ENCODE results near the gene ZNF891.

Gene ZNF891

GRCh38 chr12:133130038-133130807 is at the start of gene ZNF891, which contains the start of gene ZNF10:
Gene ZNF891 (minus strand): TSS chr12:133130274. CDS start chr12:133121918, 8,356 bp downstream.
Gene ZNF10 (plus strand): TSS chr12:133130627. CDS start chr12:133144493, 13,866 bp downstream.
- no peak for TF ChIP-seq CTCF (IDR thresholded peaks at IDR 0.05; ENCODE audit: insufficient read depth, low read length, missing control alignments)
- ChIA-PET CTCF (interaction anchor here (0.7 kb wide), 1 partner anchor 51 kb away, joined by 3 read pairs; the partner anchor contains the start of gene ZNF268), POLR2A (interaction anchor here (0.6 to 1.4 kb wide), 3 partner anchors 17 to 51 kb away, joined by 3 to 5 read pairs (median 4); partner anchors contain the start of gene ZNF268)
- H3K4me3 ChIP-seq (ENCODE audit: low read depth, low read length): peak within 1 kb of the TSS; percentile 93
- DNase-seq (ENCODE audit: low read depth, low spot score): peak; percentile 55

GRCh38 chr12:133174901-133175300 is 44.8 kb upstream of the ZNF891 start:
- ChIA-PET CTCF (no interaction called here), POLR2A (no interaction called here)
- no peak for DNase-seq (ENCODE audit: low read depth, low spot score)
- H3K4me3 ChIP-seq (ENCODE audit: low read depth, low read length): no peak overlapping the region
- no peak for TF ChIP-seq CTCF (IDR thresholded peaks at IDR 0.05; ENCODE audit: insufficient read depth, low read length, missing control alignments)

GRCh38 chr12:133172491-133172890 is 42.4 kb upstream of the ZNF891 start:
- no peak overlapping the region for H3K4me3 ChIP-seq (ENCODE audit: low read depth, low read length)
- CTCF ChIA-PET: no interaction called here
- POLR2A ChIA-PET: no interaction called here
- no peak for DNase-seq (ENCODE audit: low read depth, low spot score)
- no peak for TF ChIP-seq CTCF (IDR thresholded peaks at IDR 0.05; ENCODE audit: insufficient read depth, low read length, missing control alignments)

GRCh38 chr12:133165776-133166175 is 35.7 kb upstream of the ZNF891 start:
- no peak for TF ChIP-seq CTCF (IDR thresholded peaks at IDR 0.05; ENCODE audit: insufficient read depth, low read length, missing control alignments)
- CTCF ChIA-PET: interaction anchor here (1.3 kb wide), 1 partner anchor 15 kb away, joined by 3 read pairs; no protein-coding TSS in a partner anchor

GRCh38 chr12:133156125-133156690 is 26.1 kb upstream of the ZNF891 start:
- H3K4me3 ChIP-seq (ENCODE audit: low read depth, low read length): no peak overlapping the region
- POLR2A ChIA-PET: no interaction called here
- DNase-seq (ENCODE audit: low read depth, low spot score): no peak
- CTCF ChIA-PET: no interaction called here
- no peak for TF ChIP-seq CTCF (IDR thresholded peaks at IDR 0.05; ENCODE audit: insufficient read depth, low read length, missing control alignments)

More at GRCh38 chr12:133165776-133166175, 35.7 kb upstream of the ZNF891 start:
- POLR2A ChIA-PET: no interaction called here
- no peak for DNase-seq (ENCODE audit: low read depth, low spot score)
- H3K4me3 ChIP-seq (ENCODE audit: low read depth, low read length): no peak overlapping the region

GRCh38 chr12:133145981-133146380 is 15.9 kb upstream of the ZNF891 start:
- H3K4me3 ChIP-seq (ENCODE audit: low read depth, low read length): no peak overlapping the region
- DNase-seq (ENCODE audit: low read depth, low spot score): no peak
- ChIA-PET POLR2A (no interaction called here), CTCF (no interaction called here)
- no peak for TF ChIP-seq CTCF (IDR thresholded peaks at IDR 0.05; ENCODE audit: insufficient read depth, low read length, missing control alignments)

Measured in AG04449 (cell line).